GM18505 (cell line): Measurements from ENCODE around the gene SNRPF.

Experiments used
- ATAC-seq: cut with Tn5 transposase; IDR thresholded peaks from one replicate; pipeline ENCODE4 v1.9.1; 2021; ENCODE audit not compliant: unreplicated experiment
- POLR2A ChIP-seq: IDR thresholded peaks from 4 replicates; pipeline ENCODE4 v1.6.1; 2011; ENCODE audit warnings: borderline replicate concordance; ENCODE audit not compliant: insufficient read depth, insufficient read length; ENCODE audit errors: extremely low read depth

SNRPF gene

GRCh38 chr12:95874452-95874851 is 15.7 kb downstream of the SNRPF start:
- ATAC-seq, result no peak
- TF ChIP-seq POLR2A, result no peak

DNA sequence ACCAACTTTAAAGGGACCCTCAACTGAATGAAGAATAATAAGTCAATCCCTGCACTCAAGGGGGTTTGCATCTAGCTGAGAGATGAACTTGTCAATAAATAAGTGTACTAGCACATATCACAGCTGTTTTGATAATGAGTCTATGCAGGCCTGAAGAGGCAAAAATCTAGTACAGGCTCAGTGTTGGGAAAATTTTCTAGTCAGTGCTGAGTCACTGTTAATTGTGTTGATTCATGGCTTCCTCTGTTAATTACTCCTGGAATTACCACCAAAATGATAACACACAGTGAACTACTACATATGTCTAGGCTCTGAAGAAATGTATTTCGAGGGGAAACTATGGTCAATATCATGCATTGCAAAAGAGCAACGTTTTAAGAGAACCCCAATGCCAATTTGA is 18.9 kb downstream of the SNRPF start:
- TF ChIP-seq POLR2A, result no peak

GRCh38 chr12:95880895-95881294 is 22.1 kb downstream of the SNRPF start:
- no peak for TF ChIP-seq POLR2A
- no peak for ATAC-seq

More for the DNA sequence above, 18.9 kb downstream of the SNRPF start:
- ATAC-seq, result no peak

GRCh38 chr12:95881331-95881955 is 22.7 kb downstream of the SNRPF start:
- ATAC-seq, result no peak
- TF ChIP-seq POLR2A, result no peak

DNA sequence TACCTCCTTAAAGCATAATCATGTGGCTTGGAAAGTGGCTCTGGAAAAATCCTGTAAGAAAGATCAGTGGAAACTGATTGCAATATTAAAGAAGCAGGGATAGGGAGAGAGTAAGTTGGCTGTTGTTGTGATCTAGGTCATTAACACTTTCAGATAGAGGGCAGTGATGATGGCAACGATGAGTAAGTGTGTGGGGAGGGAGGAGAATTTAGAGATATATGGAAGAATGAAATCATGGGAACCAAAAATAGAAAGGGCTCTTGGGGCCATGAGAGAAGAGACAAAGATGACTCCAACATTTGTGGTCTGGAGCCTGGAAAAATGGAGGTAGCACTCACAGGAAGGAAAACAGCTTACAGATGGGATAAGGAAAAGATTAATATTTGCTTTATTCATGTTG is 23.3 kb downstream of the SNRPF start:
- no peak for TF ChIP-seq POLR2A
- ATAC-seq, result no peak

DNA sequence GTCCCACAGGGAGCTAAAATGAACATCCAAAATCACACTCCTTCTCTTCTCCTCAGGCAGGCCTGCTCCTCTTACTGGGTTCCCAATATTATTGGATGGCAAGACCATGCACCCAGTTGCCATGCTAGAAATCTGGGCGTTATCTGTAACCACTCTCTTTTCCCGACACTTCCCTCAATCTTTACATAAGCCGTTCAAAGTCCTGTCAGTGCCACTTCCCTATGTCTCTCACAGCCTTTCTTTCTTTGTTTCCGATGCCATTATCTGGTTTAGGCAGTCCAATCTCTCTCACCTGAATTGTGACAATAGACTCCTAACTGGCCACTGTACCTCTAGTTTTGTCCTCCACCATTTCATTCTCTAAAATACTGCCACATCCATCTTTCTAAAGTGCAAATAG is 24.1 kb downstream of the SNRPF start:
- ATAC-seq, result no peak
- TF ChIP-seq POLR2A, result no peak

GRCh38 chr12:95884998-95885397 is 26.2 kb downstream of the SNRPF start:
- TF ChIP-seq POLR2A, result no peak
- no peak for ATAC-seq

DNA sequence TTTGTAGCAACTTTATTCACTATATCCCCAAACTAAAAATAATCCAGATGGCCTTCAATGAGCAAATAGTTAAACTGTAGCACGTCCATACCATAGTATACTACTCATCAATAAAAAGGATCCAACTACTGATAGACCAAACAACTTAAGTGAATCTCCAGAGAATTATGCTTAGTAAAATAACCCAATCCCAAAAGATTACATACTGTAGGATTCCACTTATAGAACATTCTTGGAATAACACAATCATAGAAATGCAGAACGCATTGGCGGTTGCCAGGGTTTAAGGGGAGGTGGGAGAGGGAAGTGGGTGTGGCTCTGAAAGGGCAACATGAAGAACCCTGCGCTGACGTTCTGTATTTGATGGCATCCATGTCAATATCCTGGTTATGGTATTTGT is 28.6 kb downstream of the SNRPF start:
- no peak for TF ChIP-seq POLR2A

GRCh38 chr12:95890958-95891357 is 32.2 kb downstream of the SNRPF start:
- ATAC-seq, result no peak
- TF ChIP-seq POLR2A, result no peak

More for the DNA sequence above, 28.6 kb downstream of the SNRPF start:
- no peak for ATAC-seq

- no peak for ATAC-seq
- TF ChIP-seq POLR2A, result no peak
Measured at GRCh38 chr12:95896846-95897245, 38.1 kb downstream of the SNRPF start.

DNA sequence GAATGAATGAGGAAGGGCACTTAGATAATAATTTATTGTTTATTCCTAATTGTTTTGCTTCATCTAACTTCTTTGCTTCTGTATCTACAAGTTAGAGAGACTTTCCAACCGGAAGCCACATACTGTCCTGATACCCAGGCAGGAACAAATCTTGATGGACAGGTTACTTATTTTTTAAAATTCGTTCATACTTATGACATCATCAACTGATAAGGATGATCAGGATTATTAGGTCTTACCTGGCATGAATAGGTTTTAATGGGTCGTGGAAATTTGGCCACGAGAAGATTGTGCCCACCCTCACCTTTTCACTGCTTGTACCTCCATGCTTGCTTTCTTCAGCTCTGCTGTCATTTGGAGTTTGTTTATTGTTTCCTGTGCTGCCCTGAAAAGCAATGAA is 39.3 kb downstream of the SNRPF start:
- ATAC-seq, result no peak
- TF ChIP-seq POLR2A, result no peak

- ATAC-seq, result no peak
- no peak for TF ChIP-seq POLR2A
Measured at GRCh38 chr12:95908573-95908972, 49.8 kb downstream of the SNRPF start.

- no peak for ATAC-seq
- TF ChIP-seq POLR2A, result no peak
Measured at GRCh38 chr12:95909871-95910270, 51.1 kb downstream of the SNRPF start.
